GM19351 (cell line): ENCODE data around the gene POC1A.
A peak's percentile ranks its signal among the peaks of the same experiment; 100 is the strongest.
"Not testable (repeated sequence)": the region's sequence is repeated elsewhere in the genome, so short reads cannot be mapped to it uniquely, and the experiment has no call there.

ENCODE experiments used
- ATAC-seq: cut with Tn5 transposase; IDR thresholded peaks from one replicate; pipeline ENCODE4 v1.9.1; 2021; ENCODE audit warnings: mild to moderate bottlenecking, moderate library complexity; ENCODE audit not compliant: unreplicated experiment

Gene POC1A

GRCh38 chr3:52153389-52154096 is 680 bp downstream of the POC1A start:
- ATAC-seq, result peak; percentile 9

- not testable (repeated sequence) for ATAC-seq
These were observed 2.2 kb downstream of the POC1A start for GRCh38 chr3:52151991-52152390.

- no peak for ATAC-seq
These were observed 3.4 kb downstream of the POC1A start for GRCh38 chr3:52150860-52151259.

- ATAC-seq, result no peak
These were observed 3.9 kb downstream of the POC1A start for GRCh38 chr3:52150357-52150756.

- no peak for ATAC-seq
These were observed 4.5 kb downstream of the POC1A start for GRCh38 chr3:52149726-52150125.

- no peak for ATAC-seq
These were observed 5.2 kb downstream of the POC1A start for GRCh38 chr3:52149021-52149420.

GRCh38 chr3:52147804-52148203 is 6.4 kb downstream of the POC1A start:
- ATAC-seq, result no peak

GRCh38 chr3:52146811-52147210 is 7.4 kb downstream of the POC1A start:
- no peak for ATAC-seq

GRCh38 chr3:52146189-52146588 is 8.0 kb downstream of the POC1A start:
- no peak for ATAC-seq

GRCh38 chr3:52145736-52146110 is 8.5 kb downstream of the POC1A start:
- no peak for ATAC-seq

- ATAC-seq, result no peak
These were observed 9.2 kb downstream of the POC1A start for GRCh38 chr3:52144796-52145735.

GRCh38 chr3:52144034-52144795 is 10.0 kb downstream of the POC1A start:
- ATAC-seq, result peak; percentile 78

GRCh38 chr3:52143616-52144015 is 10.6 kb downstream of the POC1A start:
- ATAC-seq, result no peak

- no peak for ATAC-seq
These were observed 11.1 kb downstream of the POC1A start for GRCh38 chr3:52143156-52143555.

- ATAC-seq, result no peak
These were observed 12.5 kb downstream of the POC1A start for GRCh38 chr3:52141751-52142150.

- no peak for ATAC-seq
These were observed 13.5 kb downstream of the POC1A start for GRCh38 chr3:52140769-52141168.

GRCh38 chr3:52140000-52140399 is 14.2 kb downstream of the POC1A start:
- ATAC-seq, result no peak

- no peak for ATAC-seq
These were observed 16.9 kb downstream of the POC1A start for GRCh38 chr3:52137311-52137710.

GRCh38 chr3:52136513-52136912 is 17.7 kb downstream of the POC1A start:
- ATAC-seq, result no peak

GRCh38 chr3:52135332-52135731 is 18.9 kb downstream of the POC1A start:
- ATAC-seq, result no peak

GRCh38 chr3:52134761-52135160 is 19.5 kb downstream of the POC1A start:
- no peak for ATAC-seq
